ENCODE measurements around the gene SIVA1. TPM values are rescaled to one million over a fixed set of nuclear protein-coding genes. Genes with fewer than 3 reads are reported as not detected.
A peak's percentile ranks its signal among the peaks of the same experiment; 100 is the strongest.

The SIVA1 gene
- total and polyA plus RNA-seq, 8 donors: 29.1 to 136 (median 42.6) TPM

GRCh38 chr14:104742586-104743455 lies 10.1 kb upstream of the SIVA1 start:
- intact Hi-C loops (cut with DNase I): no loop called here
- no peaks in the 10 kb centered on the region for H3K9me3 ChIP-seq
- peak in 2 of 6 donors; percentile 22 to 68 for DNase-seq

GRCh38 chr14:104743461-104744380 lies 9.2 kb upstream of the SIVA1 start:
- Histone ChIP-seq H3K4me3 (no peak overlapping the region), H3K4me1 (peaks cover 0 to 3% (median 0%) of the 10 kb centered on the region in 3 donors), H3K9me3 (no peaks in the 10 kb centered on the region), H3K27me3 (no peaks in the 10 kb centered on the region), H3K36me3 (no peaks in the 10 kb centered on the region), H3K27ac (no peak overlapping the region)
- peak in 2 of 6 donors; percentile 13 to 46 for DNase-seq
- WGBS, 2 donors: 91 to 92% methylated on average over 28 of the region's 28 CpGs
- intact Hi-C loops (cut with DNase I): no loop called here
- no peak for FAIRE-seq
- no peak for TF ChIP-seq CTCF (IDR thresholded peaks at IDR 0.05)
- no peak for ATAC-seq

More at GRCh38 chr14:104742586-104743455, 10.1 kb upstream of the SIVA1 start:
- TF ChIP-seq CTCF (IDR thresholded peaks at IDR 0.05): no peak
- Histone ChIP-seq H3K27me3 (no peaks in the 10 kb centered on the region), H3K4me1 (peaks cover 0 to 3% (median 0%) of the 10 kb centered on the region in 3 donors), H3K36me3 (no peaks in the 10 kb centered on the region), H3K27ac (no peak overlapping the region), H3K4me3 (no peak overlapping the region)
- no peak for FAIRE-seq
- ATAC-seq: no peak
- 91 to 94% methylated on average over 32 of the region's 32 CpGs for WGBS, 2 donors

- Histone ChIP-seq H3K4me3 (no peak overlapping the region), H3K27me3 (no peaks in the 10 kb centered on the region), H3K4me1 (peaks cover 0 to 3% (median 0%) of the 10 kb centered on the region in 3 donors), H3K36me3 (no peaks in the 10 kb centered on the region), H3K27ac (no peak overlapping the region), H3K9me3 (no peaks in the 10 kb centered on the region)
- intact Hi-C loops (cut with DNase I): no loop called here
- peak in 1 of 6 donors; percentile 20 for DNase-seq
- TF ChIP-seq CTCF (IDR thresholded peaks at IDR 0.05): no peak
- WGBS, 2 donors: 93 to 98% methylated on average over 10 of the region's 10 CpGs
- ATAC-seq: no peak
- FAIRE-seq: no peak
Measured at GRCh38 chr14:104744484-104744883, 8.5 kb upstream of the SIVA1 start.

- DNase-seq (peak in 2 of 6 donors; percentile 12 to 31), FAIRE-seq (no peak), ATAC-seq (no peak)
- Histone ChIP-seq H3K9me3 (no peaks in the 10 kb centered on the region), H3K36me3 (no peaks in the 10 kb centered on the region), H3K27ac (no peak overlapping the region), H3K27me3 (no peaks in the 10 kb centered on the region), H3K4me1 (peaks cover 0 to 3% (median 0%) of the 10 kb centered on the region in 3 donors), H3K4me3 (no peak overlapping the region)
- 94 to 95% methylated on average over 9 of the region's 9 CpGs for WGBS, 2 donors
- TF ChIP-seq CTCF (IDR thresholded peaks at IDR 0.05): no peak
- intact Hi-C loops (cut with DNase I): no loop called here
Measured at GRCh38 chr14:104745431-104745830, 7.5 kb upstream of the SIVA1 start.
